Airway epithelial cell (primary cell): ENCODE results near the gene TGM5. TPM values are rescaled to one million over a fixed set of nuclear protein-coding genes. Genes with fewer than 3 reads are reported as not detected.

Experiments
- total RNA-seq: library from RNA; depleted of rRNA; stranded (reverse); fragments of >200 nt; gene quantifications from 2 replicates; pipeline ENCODE4 v1.2.3, GENCODE V29; 2015

The TGM5 gene, protein sequence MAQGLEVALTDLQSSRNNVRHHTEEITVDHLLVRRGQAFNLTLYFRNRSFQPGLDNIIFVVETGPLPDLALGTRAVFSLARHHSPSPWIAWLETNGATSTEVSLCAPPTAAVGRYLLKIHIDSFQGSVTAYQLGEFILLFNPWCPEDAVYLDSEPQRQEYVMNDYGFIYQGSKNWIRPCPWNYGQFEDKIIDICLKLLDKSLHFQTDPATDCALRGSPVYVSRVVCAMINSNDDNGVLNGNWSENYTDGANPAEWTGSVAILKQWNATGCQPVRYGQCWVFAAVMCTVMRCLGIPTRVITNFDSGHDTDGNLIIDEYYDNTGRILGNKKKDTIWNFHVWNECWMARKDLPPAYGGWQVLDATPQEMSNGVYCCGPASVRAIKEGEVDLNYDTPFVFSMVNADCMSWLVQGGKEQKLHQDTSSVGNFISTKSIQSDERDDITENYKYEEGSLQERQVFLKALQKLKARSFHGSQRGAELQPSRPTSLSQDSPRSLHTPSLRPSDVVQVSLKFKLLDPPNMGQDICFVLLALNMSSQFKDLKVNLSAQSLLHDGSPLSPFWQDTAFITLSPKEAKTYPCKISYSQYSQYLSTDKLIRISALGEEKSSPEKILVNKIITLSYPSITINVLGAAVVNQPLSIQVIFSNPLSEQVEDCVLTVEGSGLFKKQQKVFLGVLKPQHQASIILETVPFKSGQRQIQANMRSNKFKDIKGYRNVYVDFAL
- 0.92 and 2.1 TPM in 2 replicates for total RNA-seq

DNA sequence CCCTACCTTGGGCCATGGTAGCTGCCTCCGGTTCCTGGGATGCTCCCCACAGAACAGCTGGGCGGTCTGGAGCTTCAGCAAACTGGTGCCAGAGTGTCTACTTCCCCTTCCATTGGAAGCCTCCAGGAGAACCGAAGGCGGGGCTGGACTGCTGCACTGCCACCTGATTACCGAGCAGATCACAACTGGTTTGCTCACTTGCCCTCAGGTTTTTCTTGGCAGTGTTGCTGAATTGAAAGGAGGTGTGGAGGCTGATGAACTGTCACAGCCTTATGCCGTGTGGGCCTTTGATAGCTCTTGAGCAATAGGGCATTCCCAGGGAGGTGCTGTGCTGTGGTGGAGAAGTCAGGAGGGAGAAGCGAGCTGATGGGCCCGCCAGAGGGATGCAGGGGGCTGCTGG, at the start of gene TGM5:
Gene TGM5 (minus strand): TSS at position 95 of the 400 bp plus-strand sequence. CDS start 79 bp downstream, at position 16.

DNA sequence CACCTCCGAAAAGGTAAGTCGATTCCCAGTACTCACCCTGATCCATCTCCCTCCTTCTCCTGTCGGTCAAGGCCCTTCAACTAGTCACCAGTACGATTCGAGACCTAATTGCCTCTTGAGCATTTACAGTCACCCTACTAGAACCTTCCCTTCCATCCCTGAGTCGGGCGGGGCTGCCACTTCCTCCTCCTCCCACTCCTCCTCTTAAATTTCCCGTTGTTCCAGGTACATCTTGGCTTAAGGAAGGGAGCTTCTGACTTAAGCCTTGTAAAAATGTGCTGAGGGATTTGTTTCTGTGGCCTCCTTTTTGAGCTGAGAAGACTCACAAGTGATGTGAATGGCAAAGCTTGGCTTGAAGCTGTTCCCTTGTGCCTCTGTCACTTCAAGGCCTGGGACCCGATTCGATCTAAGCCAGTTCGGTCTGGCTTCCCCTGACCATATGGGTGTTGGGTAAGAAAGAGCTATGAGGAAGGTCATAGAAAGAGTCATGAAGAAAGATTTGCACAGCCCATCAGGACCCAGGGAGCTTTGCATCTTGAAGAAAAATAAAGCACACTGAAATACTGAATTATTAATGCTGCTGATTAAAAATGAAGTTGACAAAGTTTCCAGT, 35.6 kb upstream of the TGM5 start, which contains the start of gene TGM7:
Gene TGM7 (minus strand): TSS at position 51 of the 613 bp plus-strand sequence.

DNA sequence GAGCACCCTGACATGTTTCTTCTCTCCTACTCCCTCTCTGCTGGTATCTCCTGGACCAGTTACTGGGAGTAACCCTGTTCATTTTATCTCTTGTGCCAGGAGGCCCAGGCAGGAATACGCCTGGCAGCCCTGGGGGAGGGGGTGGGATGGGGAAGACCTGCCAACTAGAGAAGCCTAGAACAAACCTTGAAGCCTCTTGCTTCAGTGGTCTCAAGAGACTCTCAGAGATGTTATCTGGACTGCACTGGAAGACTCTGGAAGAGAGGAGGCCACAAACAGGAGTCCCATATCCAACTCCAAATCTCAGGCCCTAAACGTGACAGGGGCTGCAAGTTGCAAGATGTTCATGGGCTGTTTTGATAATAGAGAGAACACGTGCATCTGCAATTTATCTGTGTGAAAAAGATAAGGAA, 45.7 kb downstream of the TGM5 start, which contains the start of gene EPB42:
Gene EPB42 (minus strand): TSS at position 28 of the 413 bp plus-strand sequence. CDS start 193 bp downstream, outside the sequence.

DNA sequence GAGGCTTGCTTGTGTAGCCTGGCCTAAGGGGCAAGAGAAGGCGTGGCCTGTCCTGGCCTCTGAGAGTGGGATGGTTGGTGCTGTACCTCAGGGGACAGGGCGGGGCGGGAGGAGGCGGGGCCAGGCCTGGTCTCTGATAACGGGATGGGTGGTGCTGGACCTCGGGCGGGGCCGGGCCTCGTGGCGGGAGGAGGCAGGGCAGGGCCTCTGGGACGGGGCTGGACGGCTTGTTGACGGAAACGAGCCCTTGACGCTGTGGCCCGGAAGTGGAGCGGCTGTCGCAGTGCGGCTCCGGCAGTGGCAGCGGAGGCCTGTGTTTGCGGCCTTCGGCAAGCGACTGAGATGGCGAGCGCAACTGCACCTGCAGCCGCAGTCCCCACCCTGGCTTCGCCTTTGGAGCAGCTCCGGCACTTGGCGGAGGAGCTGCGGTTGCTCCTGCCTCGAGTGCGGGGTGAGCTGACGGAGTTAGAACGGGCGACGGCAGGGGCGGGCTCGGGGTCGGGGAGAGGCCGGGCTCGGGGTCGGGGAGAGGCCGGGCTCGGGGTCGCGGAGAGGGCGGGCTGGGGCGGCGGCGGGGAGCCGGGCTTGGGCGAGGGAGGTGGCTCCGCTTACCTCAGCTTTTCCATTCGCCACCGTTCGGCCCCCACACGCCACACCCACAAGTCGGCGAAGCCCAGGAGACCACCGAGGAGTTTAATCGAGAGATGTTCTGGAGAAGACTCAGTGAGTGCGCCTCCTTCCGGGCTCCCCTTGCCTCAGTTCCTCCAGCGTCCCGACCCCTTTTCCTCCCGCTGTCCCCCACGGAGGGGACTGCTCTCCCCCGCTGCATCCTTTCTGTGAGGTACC, 81.3 kb downstream of the TGM5 start, which contains the start of gene CCNDBP1:
Gene CCNDBP1 (plus strand): TSS at position 247 of the 846 bp plus-strand sequence. CDS start 96 bp downstream, at position 343.

Other genes starting within 250 kb of the TGM5 start
- 12.4 and 15.2 TPM in 2 replicates for gene UBR1, start 160.9 kb downstream of the TGM5 start, total RNA-seq
- 12.8 and 18.6 TPM in 2 replicates for gene TMEM62, start 133.3 kb downstream of the TGM5 start, total RNA-seq
- gene CCNDBP1, start 81.5 kb downstream of the TGM5 start, total RNA-seq: 32.2 and 48.9 TPM in 2 replicates
- not detected in 2 replicates for gene EPB42, start 45.9 kb downstream of the TGM5 start, total RNA-seq
- not detected in 2 replicates for gene TGM7, start 35.3 kb upstream of the TGM5 start, total RNA-seq
- gene LCMT2, start 63.6 kb upstream of the TGM5 start, total RNA-seq: 4.8 and 5.1 TPM in 2 replicates
- 12.8 and 22.3 TPM in 2 replicates for gene ZSCAN29, start 104.1 kb upstream of the TGM5 start, total RNA-seq
- gene TUBGCP4, start 104.2 kb upstream of the TGM5 start, total RNA-seq: 14.6 and 19.0 TPM in 2 replicates
- gene TP53BP1, start 226.2 kb upstream of the TGM5 start, total RNA-seq: 16.8 and 22.1 TPM in 2 replicates